Fibroblast of pulmonary artery (primary cell): ENCODE results near the gene SPOCK1.

Experiments used
- DNase-seq: peaks from one replicate; pipeline ENCODE4 v3.0.0-alpha.2; 2010; ENCODE audit warnings: low read depth
- H3K4me3 ChIP-seq: replicated peaks from 2 replicates; pipeline ENCODE4 v1.5.1; 2011; ENCODE audit warnings: low read depth, mild to moderate bottlenecking, control low read depth, low read length, moderate library complexity
- CTCF ChIP-seq: IDR thresholded peaks from 2 replicates; pipeline ENCODE4 v1.5.1; 2011; ENCODE audit warnings: mild to moderate bottlenecking, control low read depth, low read length, inconsistent platforms; ENCODE audit errors: missing control alignments

The SPOCK1 gene

GRCh38 chr5:137078171-137078665 lies 420.9 kb downstream of the SPOCK1 start:
- no peak overlapping the region for H3K4me3 ChIP-seq
- DNase-seq: no peak
- no peak for TF ChIP-seq CTCF

- peak; percentile 67 for TF ChIP-seq CTCF
- DNase-seq: peak; percentile 42
- H3K4me3 ChIP-seq: no peak overlapping the region
These were observed 423.8 kb downstream of the SPOCK1 start for GRCh38 chr5:137075163-137075970.

- no peak for TF ChIP-seq CTCF
- no peak overlapping the region for H3K4me3 ChIP-seq
- peak; percentile 51 for DNase-seq
These were observed 425.9 kb downstream of the SPOCK1 start for GRCh38 chr5:137073189-137073588.

- TF ChIP-seq CTCF: no peak
- peak; percentile 59 for DNase-seq
These were observed 426.6 kb downstream of the SPOCK1 start for GRCh38 chr5:137072361-137073115.

GRCh38 chr5:137071931-137072330 lies 427.2 kb downstream of the SPOCK1 start:
- no peak for TF ChIP-seq CTCF
- H3K4me3 ChIP-seq: no peak overlapping the region
- peak; percentile 44 for DNase-seq

More at GRCh38 chr5:137072361-137073115, 426.6 kb downstream of the SPOCK1 start:
- no peak overlapping the region for H3K4me3 ChIP-seq

- no peak overlapping the region for H3K4me3 ChIP-seq
- TF ChIP-seq CTCF: no peak
- DNase-seq: no peak
These were observed 427.6 kb downstream of the SPOCK1 start for GRCh38 chr5:137071526-137071925.
